Left ventricle myocardium inferior (tissue), 1 donor: ENCODE data around the gene LEP. TPM values are rescaled to one million over a fixed set of nuclear protein-coding genes. Genes with fewer than 3 reads are reported as not detected.

ENCODE experiments used
- DNase-seq: peaks from one replicate; pipeline ENCODE4 v3.0.0-alpha.2; 2020
- H3K27ac ChIP-seq: fragments of 200-600 bp; replicated peaks from 2 replicates; pipeline ENCODE4 v1.8.0; 2021
- H3K27me3 ChIP-seq: fragments of 200-600 bp; 2 replicates; pipeline ENCODE4 v1.8.0; 2021; ENCODE audit warnings: low read depth
- H3K36me3 ChIP-seq: fragments of 200-600 bp; 2 replicates; pipeline ENCODE4 v1.8.0; 2021
- H3K4me1 ChIP-seq: fragments of 200-600 bp; 2 replicates; pipeline ENCODE4 v1.8.0; 2021
- H3K4me3 ChIP-seq: fragments of 200-600 bp; 2 replicates; pipeline ENCODE4 v1.8.0; 2021; ENCODE audit warnings: mild to moderate bottlenecking, moderate library complexity
- H3K9me3 ChIP-seq: fragments of 200-600 bp; replicated peaks from 2 replicates; pipeline ENCODE4 v1.8.0; 2021
- CTCF ChIP-seq: fragments of 200-600 bp; IDR thresholded peaks from 2 replicates; pipeline ENCODE4 v1.8.0; 2021; ENCODE audit warnings: antibody characterized with exemption, mild to moderate bottlenecking, borderline replicate concordance
- intact Hi-C: fragments of 100-400 bp; cut with micrococcal nuclease; formaldehyde crosslinking; loops from one replicate; pipeline ENCODE4 v1.11.0; 2022
- total RNA-seq: library from RNA; stranded (reverse); fragmentation: NEBNext Ultra II Directional; extraction: Animal tissue kit (Norgen Biotek cat#: 25700); gene quantifications from one replicate; pipeline ENCODE4 v1.2.1, GENCODE V29; 2021
- donor health status: DM: no; HTN: yes; CAD: no; lungs with severe emphysema.

Gene LEP
- total RNA-seq, 1 donor from 2014 or later = 0.14 TPM

- no peak for TF ChIP-seq CTCF
- Histone ChIP-seq H3K27ac (no peak overlapping the region), H3K4me1 (peaks cover 33% of the 10 kb centered on the region), H3K36me3 (no peaks in the 10 kb centered on the region), H3K9me3 (no peaks in the 10 kb centered on the region), H3K27me3 (peaks cover 98% of the 10 kb centered on the region), H3K4me3 (no peak overlapping the region)
- intact Hi-C loops = no loop called here
- DNase-seq = no peak
Measured at GRCh38 chr7:128268233-128268632, 27.2 kb downstream of the LEP start.

- H3K4me1 ChIP-seq = peaks cover 33% of the 10 kb centered on the region
- no peaks in the 10 kb centered on the region for H3K9me3 ChIP-seq
- peaks cover 78% of the 10 kb centered on the region for H3K27me3 ChIP-seq
- intact Hi-C loops = no loop called here
- no peaks in the 10 kb centered on the region for H3K36me3 ChIP-seq
- TF ChIP-seq CTCF = peak; percentile 25
- no peak overlapping the region for H3K27ac ChIP-seq
- H3K4me3 ChIP-seq = peak overlapping the region; percentile 58
- peak; percentile 27 for DNase-seq
Measured at GRCh38 chr7:128270826-128271272, 29.8 kb downstream of the LEP start.

DNA sequence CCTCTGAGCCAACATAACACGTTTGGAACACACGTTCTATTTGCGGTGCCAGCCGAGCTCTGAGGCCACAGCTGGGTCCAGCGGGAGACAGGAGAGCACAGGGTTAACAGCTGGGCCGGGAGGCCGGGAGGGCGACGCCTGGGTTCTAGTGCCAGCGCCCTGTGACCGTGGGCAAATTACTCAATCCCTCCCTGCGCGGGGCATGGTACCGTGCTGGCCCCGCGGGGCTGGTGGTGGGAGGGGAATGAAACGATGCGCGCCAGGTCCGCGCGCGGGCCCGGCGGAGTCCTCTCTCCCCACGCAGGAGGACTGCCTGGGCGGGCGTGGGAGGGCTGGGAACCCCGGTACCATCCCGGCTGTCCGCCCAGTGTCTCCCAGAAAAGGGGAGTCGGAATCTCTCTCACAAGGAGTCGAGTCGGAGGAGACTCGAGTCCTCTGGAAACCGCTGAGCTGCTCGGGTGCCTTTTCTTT, 30.4 kb downstream of the LEP start:
- TF ChIP-seq CTCF = no peak
- no peak for DNase-seq
- Histone ChIP-seq H3K27me3 (peaks cover 71% of the 10 kb centered on the region), H3K4me1 (peaks cover 31% of the 10 kb centered on the region), H3K36me3 (no peaks in the 10 kb centered on the region), H3K9me3 (no peaks in the 10 kb centered on the region), H3K4me3 (peak overlapping the region; percentile 58), H3K27ac (no peak overlapping the region)
- intact Hi-C loops = no loop called here

DNA sequence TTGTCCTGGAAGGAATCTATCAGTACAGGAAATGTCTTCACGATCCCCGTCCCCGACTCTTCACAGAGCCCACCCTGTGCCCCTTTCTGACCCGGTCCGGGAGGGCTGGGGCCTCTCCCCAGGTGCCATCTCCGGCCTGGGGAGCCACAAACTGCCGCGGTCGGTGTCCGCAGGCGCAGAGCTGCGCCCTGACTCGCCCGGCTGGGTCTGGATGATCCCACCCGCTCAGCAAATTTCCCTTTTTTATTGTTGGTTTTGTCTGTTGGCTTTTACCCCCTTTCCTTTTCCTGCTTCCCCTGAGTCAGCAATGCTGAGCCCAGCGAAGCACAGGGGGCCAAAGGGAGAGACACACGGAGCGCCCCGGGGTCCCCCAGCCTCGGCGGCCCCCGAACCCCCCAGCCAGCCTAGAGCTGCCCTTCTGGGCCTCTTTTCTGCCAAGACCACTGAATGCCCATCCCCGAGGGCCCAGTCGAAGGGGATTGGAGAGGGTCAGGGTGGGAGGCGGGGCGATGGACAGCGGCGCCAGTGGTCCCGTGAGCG, 30.9 kb downstream of the LEP start:
- Histone ChIP-seq H3K36me3 (no peaks in the 10 kb centered on the region), H3K27ac (no peak overlapping the region), H3K9me3 (no peaks in the 10 kb centered on the region), H3K4me1 (peaks cover 26% of the 10 kb centered on the region), H3K27me3 (peaks cover 66% of the 10 kb centered on the region), H3K4me3 (peak overlapping the region; percentile 58)
- intact Hi-C loops = no loop called here
- TF ChIP-seq CTCF = no peak
- DNase-seq = no peak

- DNase-seq = no peak
- Histone ChIP-seq H3K36me3 (no peaks in the 10 kb centered on the region), H3K4me1 (peaks cover 20% of the 10 kb centered on the region), H3K4me3 (no peak overlapping the region), H3K9me3 (peaks cover 12% of the 10 kb centered on the region), H3K27ac (no peak overlapping the region), H3K27me3 (peaks cover 43% of the 10 kb centered on the region)
- TF ChIP-seq CTCF = no peak
- intact Hi-C loops = no loop called here
Measured at GRCh38 chr7:128274246-128274883, 33.3 kb downstream of the LEP start.
